Liver (tissue), 9 donors: ENCODE data around the gene FOCAD. TPM values are rescaled to one million over a fixed set of nuclear protein-coding genes. Genes with fewer than 3 reads are reported as not detected.

Experiments used
- DNase-seq: peaks from one replicate; pipeline ENCODE4 v3.0.0-alpha.2; 2017; ENCODE audit warnings: low spot score
- H3K27ac ChIP-seq, 2 donors: one replicate each; pipeline ENCODE4 v1.7.0; 2013; ENCODE audit warnings: inconsistent platforms in 2 of 2, low read length in 2 of 2, control low read depth in 1 of 2, low read depth in 1 of 2, mild to moderate bottlenecking in 1 of 2
- H3K27me3 ChIP-seq, 4 donors: one replicate each; pipeline versions ENCODE4 v1.6.1 to v1.7.0; 2013; ENCODE audit warnings: low read length in 3 of 4, inconsistent platforms in 1 of 4, mild to moderate bottlenecking in 1 of 4, moderate library complexity in 1 of 4; ENCODE audit not compliant: control insufficient read depth in 4 of 4, insufficient read depth in 4 of 4
- H3K36me3 ChIP-seq, 4 donors: one replicate each; pipeline versions ENCODE4 v1.6.1 to v1.7.0; 2013; ENCODE audit warnings: low read length in 3 of 4, mild to moderate bottlenecking in 3 of 4, low read depth in 1 of 4, moderate library complexity in 1 of 4; ENCODE audit not compliant: control insufficient read depth in 4 of 4, insufficient read depth in 3 of 4
- H3K4me1 ChIP-seq, 4 donors: one replicate each; pipeline versions ENCODE4 v1.6.1 to v1.7.0; 2013; ENCODE audit warnings: low read length in 3 of 4, mild to moderate bottlenecking in 3 of 4, moderate library complexity in 1 of 4; ENCODE audit not compliant: control insufficient read depth in 4 of 4, insufficient read depth in 4 of 4
- H3K4me3 ChIP-seq, 3 donors: one replicate each; pipeline versions ENCODE4 v1.6.1 to v1.7.0; 2013; ENCODE audit warnings: low read length in 3 of 3, control low read depth in 1 of 3, low read depth in 1 of 3, mild to moderate bottlenecking in 1 of 3
- H3K9ac ChIP-seq, 2 donors: one replicate each; pipeline ENCODE4 v1.7.0; 2013; ENCODE audit warnings: low read length in 2 of 2, mild to moderate bottlenecking in 2 of 2, moderate library complexity in 2 of 2, control low read depth in 1 of 2, low read depth in 1 of 2
- H3K9me3 ChIP-seq, 4 donors: one replicate each; pipeline versions ENCODE4 v1.6.1 to v1.7.0; 2013; ENCODE audit warnings: low read length in 3 of 4; ENCODE audit not compliant: control insufficient read depth in 4 of 4
- ATF3 ChIP-seq: IDR thresholded peaks from 2 replicates; pipeline ENCODE4 v1.6.1; 2016; ENCODE audit warnings: antibody characterized with exemption
- EGR1 ChIP-seq, 2 donors: IDR thresholded peaks; 2 replicates each; pipeline ENCODE4 v1.6.1; 2016 to 2018; ENCODE audit warnings: antibody characterized with exemption in 2 of 2, low read depth in 2 of 2
- FOXA2 ChIP-seq: IDR thresholded peaks from 2 replicates; pipeline ENCODE4 v1.6.1; 2016; ENCODE audit warnings: antibody characterized with exemption
- GABPA ChIP-seq, 2 donors: IDR thresholded peaks in 1 of 2; conservative IDR thresholded peaks in 1 of 2; 2 replicates each; pipeline ENCODE4 v1.6.1; 2016; ENCODE audit warnings: antibody characterized with exemption in 2 of 2, mild to moderate bottlenecking in 1 of 2, moderate library complexity in 1 of 2
- HNF4A ChIP-seq, 2 donors: conservative IDR thresholded peaks; 2 replicates each; pipeline ENCODE4 v1.6.1; 2016; ENCODE audit warnings: antibody characterized with exemption in 2 of 2, mild to moderate bottlenecking in 2 of 2
- JUND ChIP-seq, 2 donors: IDR thresholded peaks; 2 replicates each; pipeline ENCODE4 v1.6.1; 2016; ENCODE audit warnings: antibody characterized with exemption in 2 of 2
- MAX ChIP-seq: IDR thresholded peaks from 2 replicates; pipeline ENCODE4 v1.6.1; 2016; ENCODE audit warnings: antibody characterized with exemption
- REST ChIP-seq: IDR thresholded peaks from 2 replicates; pipeline ENCODE4 v1.6.1; 2016; ENCODE audit warnings: antibody characterized with exemption, mild to moderate bottlenecking
- SP1 ChIP-seq: IDR thresholded peaks from 2 replicates; pipeline ENCODE4 v1.6.1; 2018; ENCODE audit warnings: antibody characterized with exemption, mild to moderate bottlenecking
- TAF1 ChIP-seq: conservative IDR thresholded peaks from 2 replicates; pipeline ENCODE4 v1.6.1; 2016; ENCODE audit warnings: antibody characterized with exemption, mild to moderate bottlenecking
- WGBS: extraction: QIAGEN DNeasy Blood & Tissue Kit; methylation state at CpG from one replicate; pipeline ENCODE4 v1.1.7; 2013; 5-methylcytosine and 5-hydroxymethylcytosine counted together
- polyA plus RNA-seq, 2 donors: library from polyadenylated mRNA; stranded (reverse) in 1 of 2; unstranded in 1 of 2; fragments of 200-250 nt in 1 of 2; fragments of >200 nt in 1 of 2; fragmentation: Nextera tagmentation in 1 of 2; extraction: Ambion mirVana in 1 of 2; gene quantifications; one replicate each; pipeline versions ENCODE4 v1.2.1 to v1.2.3, GENCODE V29; 2013 to 2015
- total RNA-seq, 2 donors: library from RNA; depleted of rRNA; stranded (reverse); fragments of >200 nt; gene quantifications; one replicate each; pipeline ENCODE4 v1.2.3, GENCODE V29; 2014
- donor health status: healthy.
- donor health status: healthy.
- donor health status: healthy.
- donor health status: healthy.
- donor health status: healthy.

FOCAD gene
- total and polyA plus RNA-seq, 4 donors = 3.2 to 21.0 (median 10.3) TPM

- WGBS = 97% methylated on average over 2 of the region's 2 CpGs
- Histone ChIP-seq H3K9me3 (no peaks in the 10 kb centered on the region), H3K27me3 (no peaks in the 10 kb centered on the region), H3K27ac (no peak overlapping the region), H3K4me1 (peaks cover 0 to 5% (median 0%) of the 10 kb centered on the region in 4 donors), H3K36me3 (peaks cover 0 to 1% (median 0%) of the 10 kb centered on the region in 4 donors), H3K9ac (no peak overlapping the region), H3K4me3 (no peak overlapping the region)
- TF ChIP-seq HNF4A (conservative IDR thresholded peaks at IDR 0.05) (no peak), MAX (no peak), GABPA (IDR thresholded peaks at IDR 0.05 in 1 of 2, conservative IDR thresholded peaks at IDR 0.05 in 1 of 2) (no peak)
- DNase-seq = no peak
These were observed 261.8 kb downstream of the FOCAD start for GRCh38 chr9:20945856-20946255.

- TF ChIP-seq GABPA (IDR thresholded peaks at IDR 0.05 in 1 of 2, conservative IDR thresholded peaks at IDR 0.05 in 1 of 2) = no peak
- no peak for TF ChIP-seq REST
- no peak for TF ChIP-seq SP1
- no peaks in the 10 kb centered on the region for H3K9me3 ChIP-seq
- 92% methylated on average over 4 of the region's 4 CpGs for WGBS
- H3K4me3 ChIP-seq = no peak overlapping the region
- H3K36me3 ChIP-seq = peaks cover 1 to 3% (median 2%) of the 10 kb centered on the region in 4 donors
- DNase-seq = no peak
- no peaks in the 10 kb centered on the region for H3K27me3 ChIP-seq
- H3K27ac ChIP-seq = no peak overlapping the region
- H3K9ac ChIP-seq = no peak overlapping the region
- H3K4me1 ChIP-seq = peaks cover 0 to 5% (median 0%) of the 10 kb centered on the region in 4 donors
These were observed 264.6 kb downstream of the FOCAD start for GRCh38 chr9:20948703-20949102.

GRCh38 chr9:20950707-20951106 lies 266.6 kb downstream of the FOCAD start:
- TF ChIP-seq HNF4A (conservative IDR thresholded peaks at IDR 0.05) = no peak
- no peak for TF ChIP-seq SP1
- TF ChIP-seq JUND (IDR thresholded peaks at IDR 0.05) = no peak
- no peak for TF ChIP-seq EGR1 (IDR thresholded peaks at IDR 0.05; ENCODE audit: low read depth in 2 of 2)
- no peak for TF ChIP-seq ATF3
- TF ChIP-seq TAF1 = no peak
- TF ChIP-seq FOXA2 = no peak
- no peak overlapping the region for H3K4me3 ChIP-seq
- H3K27ac ChIP-seq = no peak overlapping the region
- WGBS = 45% methylated on average over 2 of the region's 2 CpGs
- H3K4me1 ChIP-seq = peaks cover 0 to 5% (median 0%) of the 10 kb centered on the region in 4 donors
- no peaks in the 10 kb centered on the region for H3K27me3 ChIP-seq
- H3K9me3 ChIP-seq = no peaks in the 10 kb centered on the region
- no peak for DNase-seq
- H3K9ac ChIP-seq = no peak overlapping the region
- H3K36me3 ChIP-seq = peaks cover 1 to 5% (median 2%) of the 10 kb centered on the region in 4 donors
